ENCODE measurements around the gene LSM3.

The LSM3 gene

DNA sequence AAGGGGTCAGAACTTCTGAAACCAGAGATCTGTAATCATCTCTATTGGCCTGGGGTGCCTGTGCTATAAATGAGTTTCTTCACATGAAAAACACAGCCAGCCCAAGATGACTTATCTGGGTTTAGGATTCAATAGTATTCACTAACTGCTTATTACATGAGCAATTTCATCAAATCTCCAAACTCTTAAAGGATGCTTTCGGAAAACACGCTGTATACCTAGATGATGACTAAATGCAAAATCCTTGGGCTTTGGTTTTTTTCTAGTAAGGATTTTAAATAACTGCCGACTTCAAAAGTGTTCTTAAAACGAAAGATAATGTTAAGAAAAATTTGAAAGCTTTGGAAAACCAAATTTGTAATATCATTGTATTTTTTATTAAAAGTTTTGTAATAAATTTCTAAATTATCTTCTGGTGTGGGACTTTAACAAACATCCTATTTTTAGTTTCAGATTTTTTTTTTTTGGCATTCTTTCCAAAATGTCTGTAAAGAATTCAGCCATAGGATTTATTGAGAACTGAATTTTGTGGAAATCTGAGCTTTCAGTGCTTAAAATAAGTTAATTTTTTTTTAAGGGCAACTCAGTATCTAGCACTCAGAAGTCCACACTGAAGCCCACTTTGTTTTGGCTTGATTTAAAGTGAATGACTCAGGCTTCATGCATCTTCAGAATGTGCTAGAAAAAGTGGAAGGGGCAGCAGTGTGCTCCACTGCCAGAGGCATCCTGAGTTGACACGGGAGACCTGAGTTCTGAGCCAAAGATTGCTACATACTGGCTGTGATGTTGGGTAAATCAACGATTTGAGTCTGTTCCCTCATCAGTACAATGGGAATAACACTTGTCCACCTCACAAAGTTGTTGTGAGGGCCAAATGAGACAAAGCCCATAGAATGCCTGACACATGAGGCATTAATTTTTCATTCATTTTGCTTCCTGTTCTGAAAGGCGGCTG, 35.1 kb upstream of the LSM3 start:
- DNase-seq (ENCODE audit: low read depth, low spot score) = no peak

DNA sequence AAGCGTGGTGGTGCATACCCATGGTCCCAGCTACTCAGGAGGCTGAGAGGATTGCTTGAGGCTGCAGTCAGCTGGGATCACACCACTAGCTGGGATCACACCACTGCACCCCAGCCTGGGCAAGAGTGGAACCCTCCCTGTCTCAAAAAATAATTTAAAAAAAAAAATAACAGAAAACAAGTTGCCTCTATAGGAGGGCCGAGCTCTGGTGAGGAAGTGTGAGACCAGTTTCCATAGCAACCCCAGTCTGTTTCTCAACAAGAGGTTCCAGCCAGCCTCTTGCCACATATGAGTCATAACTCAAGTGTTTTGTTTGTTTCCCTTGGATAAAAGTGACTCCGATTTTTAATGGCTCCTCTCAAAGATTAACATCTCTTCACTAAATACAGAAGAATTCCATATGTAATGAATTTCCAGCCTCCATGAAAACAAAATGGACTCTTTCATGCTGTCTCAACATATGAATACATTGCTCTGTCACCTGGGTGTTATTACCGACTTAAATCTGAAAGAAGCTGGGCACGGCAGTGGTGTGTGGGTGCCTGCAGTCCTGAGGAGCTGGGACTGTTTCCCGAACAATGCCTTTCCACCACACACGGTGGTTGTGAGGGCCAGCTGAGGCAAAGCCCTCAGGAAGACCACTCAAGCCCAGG, 34.1 kb upstream of the LSM3 start:
- no peak for DNase-seq (ENCODE audit: low read depth, low spot score)

- DNase-seq (ENCODE audit: low read depth, low spot score) = no peak
Measured at GRCh38 chr3:14145236-14145635, 33.4 kb upstream of the LSM3 start.

DNA sequence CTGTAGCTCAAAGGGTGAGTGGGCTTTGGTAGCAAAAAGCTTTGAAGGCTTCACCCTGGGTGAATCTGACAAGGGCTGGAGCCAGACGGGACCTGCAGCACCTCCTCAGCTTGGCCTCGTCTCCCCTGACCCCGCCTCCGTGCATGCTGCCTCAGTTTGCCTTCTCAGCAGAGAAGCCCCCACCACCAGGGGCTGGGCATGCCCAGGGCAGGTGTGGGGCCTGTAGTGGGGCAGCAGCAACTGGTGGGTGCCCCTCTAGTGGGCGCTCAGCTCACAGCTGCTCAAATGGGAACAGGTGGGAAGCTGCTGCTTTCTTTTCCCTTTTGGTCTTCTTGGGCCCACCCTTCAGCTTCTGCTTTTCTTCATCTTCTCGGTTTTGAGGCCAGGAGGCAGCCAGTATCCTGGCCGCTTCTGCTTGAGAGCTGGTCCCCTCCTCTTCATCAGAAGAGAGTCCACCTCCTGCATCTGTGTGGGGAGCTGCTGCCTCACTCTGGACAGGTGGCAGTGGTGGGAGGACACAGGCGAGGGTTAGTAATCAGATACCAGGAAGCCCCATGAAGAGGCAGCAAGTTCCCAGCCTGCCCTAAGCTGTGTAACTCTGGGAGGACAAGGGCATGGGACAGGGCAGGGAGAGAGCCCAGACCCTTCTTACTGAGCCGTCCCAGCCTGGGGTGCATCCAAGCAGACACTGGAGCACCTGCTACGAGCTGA, 32.8 kb upstream of the LSM3 start:
- no peak for DNase-seq (ENCODE audit: low read depth, low spot score)

GRCh38 chr3:14146381-14147065, 32.1 kb upstream of the LSM3 start:
- no peak for DNase-seq (ENCODE audit: low read depth, low spot score)

DNA sequence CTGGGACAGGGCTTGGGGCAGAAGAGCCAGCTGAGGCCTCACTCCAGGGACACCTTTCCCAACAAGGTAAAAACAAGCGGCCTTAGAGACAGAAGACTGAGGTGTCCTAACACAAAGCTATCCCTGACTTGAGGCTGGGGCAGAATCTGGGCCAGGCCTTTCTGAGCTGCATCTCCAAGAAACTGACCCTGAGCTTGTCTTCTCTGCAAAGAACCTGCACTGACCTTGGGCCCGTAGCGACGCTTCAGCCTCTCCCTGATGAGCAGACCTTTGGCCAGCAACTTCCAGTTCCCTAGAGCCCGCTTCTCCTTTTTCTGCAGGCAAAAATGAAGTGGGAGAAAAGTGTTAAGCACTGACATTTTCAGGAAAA, 31.6 kb upstream of the LSM3 start:
- no peak for DNase-seq (ENCODE audit: low read depth, low spot score)

GRCh38 chr3:14147617-14148016, 31.0 kb upstream of the LSM3 start:
- no peak for DNase-seq (ENCODE audit: low read depth, low spot score)

DNA sequence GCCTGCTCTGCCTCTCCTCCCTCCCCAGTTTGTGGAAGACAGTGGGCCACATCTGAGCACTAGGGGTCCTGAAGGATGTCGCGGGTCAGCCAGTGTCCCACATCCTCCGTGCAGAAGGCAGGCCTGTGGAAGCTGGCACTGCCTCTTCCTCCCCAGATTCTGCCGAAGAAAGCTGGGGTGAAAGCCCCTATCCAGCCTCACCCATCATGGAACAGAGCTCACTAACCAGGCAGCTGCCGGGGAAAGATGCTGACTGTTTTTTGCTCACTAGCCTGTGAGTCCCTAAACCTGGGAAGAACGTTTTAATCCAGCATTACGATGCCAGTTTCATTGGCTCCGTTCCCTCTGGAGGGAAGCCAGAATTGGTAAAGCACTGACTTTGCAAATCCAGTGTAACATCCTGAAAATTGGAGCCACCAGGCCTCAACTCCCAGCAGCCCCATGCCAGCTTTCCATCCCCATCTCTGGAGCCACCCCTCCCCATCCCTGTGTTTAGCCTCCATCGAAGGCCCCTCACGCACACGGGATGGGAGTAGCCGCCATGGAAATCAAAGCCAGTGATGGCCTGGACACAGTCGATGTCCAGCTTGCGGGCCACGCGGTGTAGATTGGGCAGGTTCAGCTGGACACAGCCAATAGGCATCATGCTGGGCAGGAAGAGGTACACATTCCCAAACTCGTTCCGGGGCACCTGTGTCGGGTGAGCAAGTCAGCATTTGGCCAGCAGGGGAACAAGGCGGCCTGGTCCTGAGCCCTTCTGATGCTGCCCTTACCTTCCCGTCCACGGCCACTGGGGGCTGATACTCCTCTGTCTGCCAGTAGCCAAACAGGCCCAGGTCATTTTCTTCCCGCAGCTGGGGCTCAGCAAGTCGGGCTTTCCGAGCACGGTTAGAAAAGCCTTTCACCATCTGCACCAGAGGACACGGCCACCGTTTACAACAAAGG, 30.3 kb upstream of the LSM3 start:
- no peak for DNase-seq (ENCODE audit: low read depth, low spot score)

DNA sequence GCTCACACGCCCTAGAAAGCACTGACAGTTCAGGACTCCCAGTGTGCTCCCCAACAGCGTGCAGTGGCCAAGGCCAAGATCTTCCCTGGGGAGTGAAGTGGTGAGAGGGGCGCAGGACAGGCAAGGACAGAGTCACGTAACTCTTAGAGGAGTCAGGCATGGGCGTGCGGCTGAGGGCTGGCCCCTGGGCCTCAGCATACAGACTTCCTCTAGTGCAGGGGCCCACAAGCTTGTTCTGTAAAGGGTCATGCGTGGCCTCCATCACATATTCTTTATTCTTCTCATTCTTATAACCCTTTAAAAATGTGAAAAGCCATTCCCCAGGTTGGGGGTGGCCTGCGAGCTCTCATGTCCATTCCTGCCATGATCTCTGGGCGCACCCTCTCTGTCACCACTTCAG, 28.5 kb upstream of the LSM3 start:
- DNase-seq (ENCODE audit: low read depth, low spot score) = no peak

DNA sequence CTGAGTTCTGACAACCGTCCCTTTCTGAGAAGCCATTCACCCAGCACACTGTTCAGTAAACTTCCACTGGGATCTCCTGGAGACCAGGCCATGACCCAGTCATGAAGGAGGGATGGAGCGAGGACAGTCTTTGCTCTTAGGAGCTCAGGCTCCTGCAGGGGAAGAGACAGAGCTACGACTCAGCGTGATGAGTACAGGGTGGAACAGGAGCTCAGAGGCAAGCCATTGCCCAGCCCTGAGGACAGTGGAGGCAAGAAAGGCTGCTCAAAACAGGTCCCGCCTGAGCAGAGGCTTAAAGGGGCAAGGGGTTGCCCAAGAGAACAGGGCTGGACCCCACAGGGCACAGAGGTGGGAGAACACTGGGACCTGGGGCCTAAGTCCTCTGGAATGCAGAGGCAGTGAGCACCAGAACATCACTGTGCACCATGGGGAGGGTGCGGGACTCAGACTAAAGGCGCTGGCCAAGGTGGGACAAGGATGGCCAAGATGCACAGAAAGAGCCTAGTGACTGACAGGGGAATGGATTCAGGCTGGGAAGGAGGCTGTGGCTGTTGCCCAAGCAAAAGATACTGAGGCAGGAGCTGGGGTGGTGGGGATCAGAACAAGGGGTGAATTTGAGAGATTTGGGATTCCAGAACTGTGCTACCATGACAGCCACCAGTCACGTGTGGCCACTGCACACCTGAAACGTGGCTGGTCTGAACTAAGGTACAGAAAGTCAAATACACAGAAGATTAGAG, 28.0 kb upstream of the LSM3 start:
- DNase-seq (ENCODE audit: low read depth, low spot score) = no peak

DNA sequence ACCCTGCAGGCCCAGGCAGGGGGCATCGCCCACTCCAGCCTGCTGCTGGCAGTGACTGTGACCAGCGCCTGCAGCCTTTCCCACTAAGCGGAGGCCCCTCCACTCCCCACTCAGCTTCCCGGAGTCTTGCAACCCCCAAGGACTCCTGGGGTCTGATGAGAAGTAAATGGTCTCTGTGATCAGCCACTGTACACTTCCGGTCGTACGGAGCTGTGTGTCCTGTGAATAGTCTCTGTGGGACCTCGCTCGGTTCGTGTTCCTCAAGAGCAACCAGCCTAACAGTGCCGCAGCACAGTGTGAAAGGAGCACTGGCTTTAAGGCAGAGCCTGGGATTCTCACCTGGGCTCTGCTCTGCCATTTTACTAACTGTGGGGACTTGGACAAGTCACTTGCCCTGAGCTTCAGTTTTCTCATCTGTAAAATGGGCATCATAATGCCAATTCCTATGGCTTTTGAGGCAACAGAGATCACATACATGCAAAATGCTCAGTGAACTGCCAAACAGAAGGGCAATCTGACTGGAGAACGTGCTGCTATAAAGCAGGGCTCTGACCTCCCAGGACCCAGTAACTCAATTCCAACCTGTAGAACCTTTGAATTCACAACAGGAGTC, 27.0 kb upstream of the LSM3 start:
- no peak for DNase-seq (ENCODE audit: low read depth, low spot score)

- no peak for DNase-seq (ENCODE audit: low read depth, low spot score)
Measured at GRCh38 chr3:14152233-14152962, 26.2 kb upstream of the LSM3 start.

GRCh38 chr3:14152963-14153355, 25.7 kb upstream of the LSM3 start:
- DNase-seq (ENCODE audit: low read depth, low spot score) = no peak

DNA sequence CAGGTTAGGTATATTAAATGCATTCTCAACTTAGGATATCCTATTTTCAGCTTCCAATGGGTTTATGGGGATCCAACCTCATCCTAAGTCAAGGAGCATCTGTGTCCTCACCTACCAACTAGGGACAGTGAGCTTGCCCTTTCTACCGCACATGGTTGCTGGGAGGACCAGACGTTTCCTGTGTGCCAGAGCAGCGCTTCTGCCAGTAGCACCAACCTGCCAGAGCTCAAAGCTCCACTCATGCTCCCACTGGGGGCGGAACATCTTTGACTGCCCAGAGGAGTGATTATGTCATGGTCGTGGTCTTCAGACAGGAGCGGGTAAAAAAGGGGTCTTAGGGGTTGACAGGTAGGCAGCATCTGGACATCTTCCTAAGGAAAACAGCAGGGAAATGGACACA, 25.0 kb upstream of the LSM3 start:
- DNase-seq (ENCODE audit: low read depth, low spot score) = no peak

- DNase-seq (ENCODE audit: low read depth, low spot score) = no peak
Measured at GRCh38 chr3:14154276-14154675, 24.3 kb upstream of the LSM3 start.

DNA sequence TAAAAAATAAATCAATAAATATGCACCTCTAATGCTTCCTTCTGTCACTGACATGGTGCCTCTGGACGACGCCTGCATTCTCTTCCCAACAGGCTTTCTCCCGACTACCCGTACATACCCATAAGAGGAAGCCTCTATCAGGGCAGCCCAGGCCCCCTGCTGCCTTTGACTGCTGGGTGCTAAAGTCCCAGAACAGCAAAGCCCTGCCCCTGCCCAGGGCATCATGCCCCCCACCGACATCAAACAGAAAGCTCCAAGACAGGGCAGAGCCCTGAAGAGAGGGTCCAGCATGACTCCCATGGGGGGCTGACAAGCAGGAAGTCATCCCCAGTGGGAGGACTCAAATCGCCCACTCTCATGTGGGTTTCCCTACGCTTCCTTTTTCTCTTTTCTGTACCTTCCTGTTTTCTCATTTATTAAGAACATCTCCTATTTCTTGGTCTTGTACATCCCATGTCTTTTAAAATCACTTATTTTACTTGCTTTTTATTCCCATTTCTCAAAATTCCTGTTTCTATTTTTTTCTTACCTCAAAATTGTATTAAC, 23.6 kb upstream of the LSM3 start:
- DNase-seq (ENCODE audit: low read depth, low spot score) = no peak

DNA sequence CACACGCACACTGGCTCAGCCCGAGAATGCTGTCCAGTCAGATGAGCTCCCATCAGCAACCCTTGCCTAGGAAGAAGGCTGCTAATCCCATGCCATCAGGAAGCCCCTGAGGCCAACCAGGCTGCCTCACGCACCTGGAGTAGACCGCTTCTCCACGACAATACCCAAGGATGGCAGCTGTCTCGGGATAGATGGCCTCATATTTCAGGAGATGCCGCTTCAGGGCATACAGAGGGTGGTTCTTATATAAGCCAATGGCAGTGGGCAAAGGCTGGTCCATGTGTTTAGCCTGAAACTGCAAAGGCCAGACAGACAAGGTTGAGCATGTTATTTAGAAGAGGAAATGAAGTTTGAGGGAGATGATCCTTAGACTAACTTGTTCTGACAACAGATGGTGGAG, 22.4 kb upstream of the LSM3 start:
- DNase-seq (ENCODE audit: low read depth, low spot score) = no peak

DNA sequence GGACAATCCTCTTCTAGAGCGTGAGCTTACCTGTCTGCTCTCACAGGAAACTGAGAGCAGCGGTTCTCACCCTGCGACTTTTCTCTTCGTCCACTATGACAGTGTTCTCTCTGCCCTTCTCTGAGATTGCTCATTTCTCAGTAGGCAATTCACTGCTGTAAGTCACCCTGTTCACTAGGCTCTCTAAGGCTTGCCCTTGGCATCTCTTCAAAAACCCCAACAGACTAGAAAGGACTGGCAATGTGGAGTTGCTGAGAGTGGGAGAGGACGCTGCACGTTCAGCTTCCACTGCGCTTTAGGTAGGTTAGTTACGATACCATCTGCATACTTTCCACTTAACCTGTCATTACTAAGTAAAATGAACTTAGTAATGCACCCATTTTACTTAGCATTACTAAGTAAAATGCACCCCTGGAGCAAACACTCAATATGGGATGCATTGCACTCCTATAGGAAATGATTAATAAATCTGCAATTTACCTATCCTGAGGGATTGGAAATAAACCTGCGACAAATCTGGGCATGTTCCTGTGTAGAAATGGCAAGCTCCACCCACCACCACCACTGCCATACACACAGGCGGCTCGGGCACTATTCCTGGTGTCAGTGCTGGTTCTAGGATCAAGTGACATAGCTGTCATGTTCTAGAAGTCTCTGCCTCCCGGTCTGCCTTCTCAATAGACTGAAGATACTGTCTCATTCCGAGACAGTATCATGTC, 21.6 kb upstream of the LSM3 start:
- DNase-seq (ENCODE audit: low read depth, low spot score) = no peak

Measured in activated naive CD8-positive, alpha-beta T cell treated with anti-CD3 and anti-CD28 coated beads, Interleukin-2, amount 50 U/mL, for 16 hours (primary cell).